ENCODE results near the gene OR1K1.
"Not testable (repeated sequence)": the region's sequence is repeated elsewhere in the genome, so short reads cannot be mapped to it uniquely, and the experiment has no call there.

The OR1K1 gene

DNA sequence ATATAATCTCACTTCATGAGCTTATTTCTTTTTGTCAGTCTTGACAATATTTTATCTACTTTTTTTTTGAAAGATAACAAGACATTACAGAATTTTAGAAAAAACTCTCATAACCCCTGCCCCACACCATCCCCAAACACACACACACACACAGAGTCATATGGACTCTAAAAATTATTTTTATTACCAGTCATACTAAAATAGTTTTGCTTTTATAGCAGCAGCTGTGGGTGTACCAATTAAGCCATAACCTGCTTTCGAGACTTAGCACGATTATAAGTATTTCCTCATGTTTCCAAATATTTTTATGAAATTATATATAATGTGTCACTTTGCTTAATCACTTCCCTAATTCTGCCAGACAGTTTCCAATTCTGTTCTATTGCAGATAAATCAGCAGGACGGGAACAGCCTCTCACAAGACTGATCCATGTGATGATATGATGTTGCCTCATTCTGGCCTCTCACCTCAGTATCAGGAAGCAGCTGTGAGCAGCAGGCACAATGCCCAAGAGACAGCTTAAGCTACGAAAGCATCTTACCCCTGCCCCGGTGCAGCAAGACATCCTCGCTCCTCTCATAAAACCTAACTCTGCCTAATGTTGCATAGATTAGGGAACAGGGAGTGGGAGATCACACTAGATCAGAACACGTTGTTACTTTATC is 21.5 kb downstream of the OR1K1 start:
- no peak overlapping the region for H3K4me3 ChIP-seq (ENCODE audit: low read depth, low read length)
- H3K4me2 ChIP-seq (ENCODE audit: low read length): no peak overlapping the region
- H3K9me3 ChIP-seq (ENCODE audit: control insufficient read depth, low read length): no peaks in the 10 kb centered on the region
- TF ChIP-seq CTCF (IDR thresholded peaks at IDR 0.05): no peak
- no peaks in the 10 kb centered on the region for H3K36me3 ChIP-seq (ENCODE audit: control insufficient read depth, insufficient read depth, low read length)
- no peak overlapping the region for H2AFZ ChIP-seq
- no peak overlapping the region for H3K9ac ChIP-seq
- H3K27ac ChIP-seq: no peak overlapping the region
- no peaks in the 10 kb centered on the region for H3K79me2 ChIP-seq
- H3K4me1 ChIP-seq: peaks cover 3% of the 10 kb centered on the region
- H3K27me3 ChIP-seq (ENCODE audit: control insufficient read depth, insufficient read depth, low read length): no peaks in the 10 kb centered on the region

DNA sequence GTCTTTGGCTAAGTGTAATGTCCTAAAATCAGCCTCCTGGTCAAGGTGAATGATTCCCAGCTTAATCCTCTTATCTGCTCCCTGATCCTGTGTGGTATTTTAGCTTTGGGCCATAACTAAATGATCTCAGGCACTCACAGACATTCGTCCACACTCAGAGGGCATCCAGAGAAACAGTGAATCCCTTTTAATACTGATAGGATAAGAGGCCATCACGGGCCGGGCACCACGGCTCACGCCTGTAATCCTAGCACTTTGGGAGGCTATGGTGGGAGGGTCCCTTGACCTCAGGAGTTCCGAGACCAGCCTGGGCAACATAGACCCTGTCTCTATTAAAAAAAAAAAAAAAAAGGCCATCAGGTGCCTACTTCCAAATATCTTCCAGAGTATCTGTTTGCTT is 22.1 kb downstream of the OR1K1 start:
- Histone ChIP-seq H3K4me3 (ENCODE audit: low read depth, low read length) (no peak overlapping the region), H3K4me2 (ENCODE audit: low read length) (no peak overlapping the region), H2AFZ (no peak overlapping the region), H3K4me1 (peaks cover 3% of the 10 kb centered on the region), H3K79me2 (no peaks in the 10 kb centered on the region), H3K9me3 (ENCODE audit: control insufficient read depth, low read length) (no peaks in the 10 kb centered on the region), H3K27me3 (ENCODE audit: control insufficient read depth, insufficient read depth, low read length) (no peaks in the 10 kb centered on the region), H3K9ac (no peak overlapping the region), H3K36me3 (ENCODE audit: control insufficient read depth, insufficient read depth, low read length) (no peaks in the 10 kb centered on the region), H3K27ac (no peak overlapping the region)
- TF ChIP-seq CTCF (IDR thresholded peaks at IDR 0.05): no peak

GRCh38 chr9:122822938-122823337 is 23.0 kb downstream of the OR1K1 start:
- no peaks in the 10 kb centered on the region for H3K79me2 ChIP-seq
- H3K9me3 ChIP-seq (ENCODE audit: control insufficient read depth, low read length): no peaks in the 10 kb centered on the region
- H3K27ac ChIP-seq: no peak overlapping the region
- H3K4me1 ChIP-seq: peaks cover 6% of the 10 kb centered on the region
- no peaks in the 10 kb centered on the region for H3K27me3 ChIP-seq (ENCODE audit: control insufficient read depth, insufficient read depth, low read length)
- no peak for TF ChIP-seq CTCF (IDR thresholded peaks at IDR 0.05)
- no peak overlapping the region for H2AFZ ChIP-seq
- no peak overlapping the region for H3K9ac ChIP-seq
- no peaks in the 10 kb centered on the region for H3K36me3 ChIP-seq (ENCODE audit: control insufficient read depth, insufficient read depth, low read length)
- H3K4me2 ChIP-seq (ENCODE audit: low read length): no peak overlapping the region
- no peak overlapping the region for H3K4me3 ChIP-seq (ENCODE audit: low read depth, low read length)

- Histone ChIP-seq H3K9me3 (ENCODE audit: control insufficient read depth, low read length) (no peaks in the 10 kb centered on the region), H3K79me2 (no peaks in the 10 kb centered on the region), H3K36me3 (ENCODE audit: control insufficient read depth, insufficient read depth, low read length) (no peaks in the 10 kb centered on the region), H3K4me3 (ENCODE audit: low read depth, low read length) (peak overlapping the region; percentile 98), H3K27ac (peak overlapping the region; percentile 88), H3K4me2 (ENCODE audit: low read length) (peak overlapping the region; percentile 61), H3K4me1 (peaks cover 3% of the 10 kb centered on the region), H3K27me3 (ENCODE audit: control insufficient read depth, insufficient read depth, low read length) (no peaks in the 10 kb centered on the region), H3K9ac (no peak overlapping the region), H2AFZ (peak overlapping the region; percentile 79)
- no peak for TF ChIP-seq CTCF (IDR thresholded peaks at IDR 0.05)
These were observed 27.8 kb downstream of the OR1K1 start for GRCh38 chr9:122827761-122828093.

- H3K9me3 ChIP-seq (ENCODE audit: control insufficient read depth, low read length); H3K36me3 ChIP-seq (ENCODE audit: control insufficient read depth, insufficient read depth, low read length); H3K27me3 ChIP-seq (ENCODE audit: control insufficient read depth, insufficient read depth, low read length); H3K4me1 ChIP-seq; H3K79me2 ChIP-seq; H3K9ac ChIP-seq: not testable (repeated sequence)
- Histone ChIP-seq H2AFZ (peak overlapping the region; percentile 79), H3K4me2 (ENCODE audit: low read length) (peak overlapping the region; percentile 61), H3K27ac (peak overlapping the region; percentile 88), H3K4me3 (ENCODE audit: low read depth, low read length) (peak overlapping the region; percentile 98)
These were observed 29.0 kb downstream of the OR1K1 start for GRCh38 chr9:122828965-122829284.

All from parathyroid adenoma (tissue), 2 donors.